CD4-positive, alpha-beta T cell treated with Interferon alpha-2 for 1 hour (primary cell): ENCODE measurements around the gene KCP.
"Not testable (repeated sequence)": the region's sequence is repeated elsewhere in the genome, so short reads cannot be mapped to it uniquely, and the experiment has no call there.

ENCODE experiments used
- DNase-seq, 2 donors: peaks; one replicate each; pipeline ENCODE4 v3.0.0-alpha.2; 2020 to 2022

The KCP gene

DNA sequence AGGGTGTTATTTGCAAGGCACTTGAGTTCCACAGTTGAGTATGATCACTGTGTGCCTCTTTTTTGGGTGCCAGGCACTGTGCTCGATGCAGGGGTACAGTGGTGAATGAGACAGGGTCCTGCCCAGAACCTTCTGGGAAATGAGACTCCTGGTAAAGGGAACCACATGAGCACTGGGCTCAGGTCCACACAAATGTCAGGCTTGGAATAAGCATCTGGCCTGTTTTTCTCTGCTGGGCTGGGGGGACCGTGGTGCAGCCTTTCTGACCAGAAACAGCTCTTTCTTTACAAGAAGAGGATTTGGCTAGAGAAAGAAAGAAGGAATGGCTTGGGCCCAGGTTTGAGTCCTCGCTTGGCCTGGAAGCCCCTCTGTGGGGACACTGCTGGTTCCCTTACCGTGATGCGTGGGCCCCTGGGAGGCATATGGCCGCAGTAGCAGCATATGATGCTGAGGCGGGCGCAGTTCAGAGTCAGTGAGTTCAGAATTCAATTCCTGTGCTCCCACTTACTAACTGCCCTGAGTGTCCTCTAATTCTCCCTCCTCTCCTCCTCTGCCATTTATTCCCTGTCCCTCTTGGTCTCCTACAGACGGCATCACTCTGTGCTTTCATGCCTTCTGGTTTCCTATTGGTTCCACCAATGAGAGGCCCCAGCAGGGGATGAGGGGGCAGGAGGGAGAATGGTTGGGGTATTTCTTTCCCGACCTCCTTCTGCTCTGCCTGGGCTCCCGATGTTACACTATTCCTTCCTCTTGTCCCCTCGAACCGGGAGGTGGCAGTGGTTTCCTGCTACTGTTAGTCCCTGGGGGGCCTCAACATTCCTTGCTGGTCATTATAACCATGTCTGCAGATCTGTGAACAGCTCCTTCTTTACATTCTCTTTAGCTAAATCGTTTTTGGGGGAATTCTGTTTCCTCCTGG is 9.6 kb upstream of the KCP start:
- DNase-seq, result no peak

- no peak for DNase-seq
These were observed 8.7 kb upstream of the KCP start for GRCh38 chr7:128919241-128919640.

DNA sequence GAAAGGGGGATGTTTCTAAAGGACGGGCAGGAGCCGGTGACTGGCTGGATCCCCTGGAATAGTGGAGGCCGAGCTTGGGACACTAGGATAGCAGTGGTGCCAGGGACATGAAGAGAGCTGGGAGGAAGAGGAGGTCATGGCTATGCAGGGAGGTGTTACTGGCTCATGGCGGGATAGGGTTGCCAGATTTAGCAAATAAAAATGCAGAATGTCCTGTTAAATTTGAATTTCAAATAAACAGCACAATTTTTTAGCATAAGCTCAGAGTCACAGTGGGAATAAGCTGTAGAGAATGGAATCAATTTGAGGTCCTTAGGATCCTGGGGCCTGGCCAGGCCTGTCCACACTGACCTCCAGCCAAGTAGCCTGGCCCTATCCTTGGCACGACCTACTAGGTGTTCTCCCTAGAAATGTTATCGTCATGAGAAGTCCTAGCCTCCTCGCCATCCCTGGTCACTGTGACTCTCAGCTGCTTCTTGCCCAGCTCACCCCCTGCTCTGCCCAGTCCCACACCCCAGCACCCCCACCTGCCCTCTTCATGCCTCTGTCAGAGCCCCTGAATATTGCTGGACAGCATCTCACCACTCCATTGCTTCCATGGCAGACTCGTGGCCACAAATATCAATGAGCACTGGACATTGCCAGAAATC is 7.6 kb upstream of the KCP start:
- DNase-seq, result no peak

GRCh38 chr7:128917122-128917521 is 6.6 kb upstream of the KCP start:
- no peak for DNase-seq

DNA sequence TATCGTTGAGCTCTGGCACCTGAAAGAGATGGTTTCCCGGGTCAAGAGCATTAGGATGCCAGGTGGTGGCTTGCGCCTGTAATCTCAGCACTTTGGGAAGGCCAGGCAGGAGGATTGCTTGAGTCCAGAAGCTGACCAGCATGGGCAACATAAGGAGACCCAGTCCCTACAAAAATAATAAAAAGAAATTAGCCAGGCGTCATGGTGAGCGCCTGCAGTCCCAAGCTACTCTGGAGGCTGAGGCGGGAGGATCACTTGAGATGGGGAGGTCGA is 6.1 kb upstream of the KCP start:
- DNase-seq, result no peak

GRCh38 chr7:128915841-128916642 is 5.5 kb upstream of the KCP start:
- DNase-seq, result no peak

- DNase-seq, result no peak
These were observed 4.8 kb upstream of the KCP start for GRCh38 chr7:128915271-128915819.

- DNase-seq, result peak in 1 of 2 donors; percentile 12
These were observed 4.2 kb upstream of the KCP start for GRCh38 chr7:128914566-128915151.

DNA sequence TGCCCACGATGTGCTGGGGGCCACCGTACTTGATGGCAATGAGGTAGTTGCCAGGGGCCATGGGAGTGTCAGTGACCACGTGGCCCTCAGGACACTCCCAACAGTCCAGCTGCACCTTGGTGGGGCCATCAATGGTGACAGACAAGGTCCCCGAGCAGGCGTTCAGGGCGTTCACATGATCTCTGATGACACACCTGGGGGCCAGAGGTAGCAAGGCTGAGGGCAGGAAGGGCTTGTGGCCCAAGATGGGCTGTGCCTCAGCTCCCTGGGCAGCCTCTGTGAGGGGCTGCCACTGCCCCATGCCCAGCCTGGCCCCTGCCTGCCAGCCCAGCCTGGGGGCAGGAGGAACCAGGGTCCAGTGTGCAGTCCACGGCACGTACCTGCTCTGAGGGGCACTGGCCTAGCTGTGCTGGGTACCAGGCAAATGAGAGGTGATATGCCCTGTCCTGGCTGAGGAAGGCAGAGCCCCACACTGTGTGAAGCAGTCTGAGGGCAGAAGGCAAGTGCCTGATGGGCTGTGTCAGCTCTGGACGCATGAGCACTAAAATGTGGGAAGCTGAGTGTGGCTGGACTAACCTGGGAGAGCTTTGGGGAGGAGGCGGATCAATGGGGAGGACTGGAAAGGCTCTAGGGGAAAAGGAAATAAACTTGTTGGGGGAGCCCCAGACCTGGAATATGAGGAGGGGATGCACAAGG is 3.5 kb upstream of the KCP start:
- no peak for DNase-seq

GRCh38 chr7:128912709-128913495 is 2.4 kb upstream of the KCP start:
- DNase-seq, result not testable (repeated sequence)

- no peak for DNase-seq
These were observed 1.8 kb upstream of the KCP start for GRCh38 chr7:128912281-128912680.

DNA sequence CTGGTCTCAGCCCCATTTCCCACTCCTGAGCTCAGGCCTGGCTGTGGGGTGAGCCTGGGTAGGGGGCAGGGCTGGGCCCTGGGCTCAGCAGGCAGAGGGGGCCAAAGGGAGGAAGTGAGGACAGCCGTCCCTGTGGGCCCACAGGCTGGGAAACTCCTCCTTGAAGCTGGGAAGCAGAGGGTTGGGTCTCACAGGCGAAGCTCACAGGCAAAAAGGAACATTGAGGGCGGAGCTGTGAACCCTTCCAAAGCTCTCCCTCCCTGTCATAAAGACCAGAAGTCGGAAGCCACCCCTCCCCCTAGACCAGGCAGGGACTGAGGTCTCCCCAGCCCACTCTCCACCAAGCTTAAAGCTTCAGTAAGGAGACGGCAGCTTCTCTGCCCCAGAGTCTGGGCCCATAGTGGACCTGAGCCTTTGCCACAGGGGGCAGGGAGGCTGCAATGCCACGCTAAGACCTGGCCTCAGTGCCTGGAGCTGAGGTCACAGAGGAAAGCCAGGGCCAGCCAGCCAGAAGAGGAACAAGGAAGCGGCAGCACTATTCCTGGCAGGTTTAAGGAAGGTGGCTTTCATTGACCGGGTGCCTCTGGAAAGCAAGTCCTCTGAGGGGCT is 1.0 kb upstream of the KCP start:
- no peak for DNase-seq

DNA sequence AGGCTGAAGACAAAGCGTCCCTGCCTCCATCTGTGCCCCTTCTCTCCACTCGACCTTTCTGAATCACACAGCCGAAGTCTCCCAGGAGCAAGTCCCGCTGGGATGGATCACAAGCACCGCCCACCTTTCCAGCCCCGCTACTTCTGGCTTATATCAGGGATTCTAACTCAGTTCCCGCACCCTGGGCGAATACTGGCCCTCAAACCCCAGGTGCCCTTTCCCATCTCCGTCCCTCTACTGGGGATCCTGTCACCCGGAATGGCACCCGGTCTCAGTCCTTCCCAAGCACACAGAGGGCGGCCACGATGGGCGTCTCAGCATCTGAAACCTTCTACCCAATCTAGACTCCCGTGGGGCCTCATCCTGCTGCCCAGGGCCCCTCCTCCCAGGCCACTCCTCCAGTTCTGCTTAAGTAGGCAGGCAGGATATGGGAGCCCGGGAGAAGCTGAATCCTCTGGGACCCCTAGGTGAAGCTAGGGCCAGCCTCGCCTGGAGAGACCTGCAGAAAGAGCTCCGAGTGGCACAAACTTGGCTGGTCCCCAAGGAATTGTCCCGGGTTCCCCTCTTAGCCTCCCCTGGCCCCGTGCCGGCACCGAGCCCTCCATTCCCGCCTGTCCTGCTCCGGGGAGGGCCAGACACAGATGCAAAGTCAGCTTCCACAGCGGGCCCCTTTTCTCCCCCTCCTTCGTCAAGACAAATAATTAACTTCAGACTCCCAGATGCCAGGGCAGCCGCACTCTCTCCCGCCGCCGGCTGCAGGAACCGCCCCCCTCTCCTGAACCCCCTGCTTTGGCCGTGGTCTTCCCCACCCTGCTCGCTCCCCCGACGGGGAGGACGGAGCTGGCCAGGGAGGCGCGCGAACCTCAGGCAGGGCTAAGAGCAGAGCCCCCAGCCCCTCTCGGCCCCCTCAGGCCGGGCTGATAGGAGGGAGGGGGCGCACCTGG is 612 bp downstream of the KCP start:
- no peak for DNase-seq

DNA sequence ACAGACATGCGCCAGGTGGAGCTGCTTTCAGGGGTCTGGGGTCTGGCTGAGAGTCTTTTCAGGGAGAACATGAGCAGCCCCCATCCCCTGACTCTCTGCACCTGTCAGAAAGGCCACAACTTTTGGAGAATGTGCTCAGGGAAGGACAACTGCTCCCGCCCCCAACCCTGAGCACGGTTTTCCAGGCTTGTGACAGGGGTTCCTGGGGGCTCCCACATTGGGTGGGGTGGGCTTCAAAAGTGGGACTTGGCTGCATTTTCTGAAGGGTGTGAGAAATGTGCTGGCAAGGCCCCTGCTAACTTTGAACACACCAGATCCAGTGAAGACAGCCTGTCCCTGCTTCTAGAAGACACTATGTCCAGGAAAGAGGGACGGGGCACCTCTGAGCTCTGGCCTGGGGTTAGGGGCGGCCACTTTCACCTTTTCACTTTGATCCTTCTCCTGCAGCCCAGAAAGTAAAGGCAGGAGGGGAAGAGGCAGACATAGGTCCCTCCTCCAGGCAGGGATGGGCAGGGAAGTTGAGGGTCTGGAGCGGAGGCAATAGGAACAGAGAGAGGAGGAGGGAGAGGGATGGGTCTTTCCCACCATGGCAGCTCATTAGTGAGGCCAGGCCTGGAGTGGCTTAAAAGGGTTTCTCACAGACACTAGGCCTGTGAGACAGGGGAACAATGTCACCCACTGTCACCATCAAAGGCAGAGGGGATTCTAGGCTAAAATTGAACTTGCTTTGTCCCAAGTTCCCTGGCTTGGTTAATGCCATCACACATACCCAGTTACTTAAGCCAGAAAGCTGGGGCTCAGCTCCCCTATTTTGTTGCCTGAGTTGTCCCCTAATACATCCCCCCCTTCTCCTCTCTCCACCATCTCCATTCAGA is 1.5 kb downstream of the KCP start:
- DNase-seq, result no peak

DNA sequence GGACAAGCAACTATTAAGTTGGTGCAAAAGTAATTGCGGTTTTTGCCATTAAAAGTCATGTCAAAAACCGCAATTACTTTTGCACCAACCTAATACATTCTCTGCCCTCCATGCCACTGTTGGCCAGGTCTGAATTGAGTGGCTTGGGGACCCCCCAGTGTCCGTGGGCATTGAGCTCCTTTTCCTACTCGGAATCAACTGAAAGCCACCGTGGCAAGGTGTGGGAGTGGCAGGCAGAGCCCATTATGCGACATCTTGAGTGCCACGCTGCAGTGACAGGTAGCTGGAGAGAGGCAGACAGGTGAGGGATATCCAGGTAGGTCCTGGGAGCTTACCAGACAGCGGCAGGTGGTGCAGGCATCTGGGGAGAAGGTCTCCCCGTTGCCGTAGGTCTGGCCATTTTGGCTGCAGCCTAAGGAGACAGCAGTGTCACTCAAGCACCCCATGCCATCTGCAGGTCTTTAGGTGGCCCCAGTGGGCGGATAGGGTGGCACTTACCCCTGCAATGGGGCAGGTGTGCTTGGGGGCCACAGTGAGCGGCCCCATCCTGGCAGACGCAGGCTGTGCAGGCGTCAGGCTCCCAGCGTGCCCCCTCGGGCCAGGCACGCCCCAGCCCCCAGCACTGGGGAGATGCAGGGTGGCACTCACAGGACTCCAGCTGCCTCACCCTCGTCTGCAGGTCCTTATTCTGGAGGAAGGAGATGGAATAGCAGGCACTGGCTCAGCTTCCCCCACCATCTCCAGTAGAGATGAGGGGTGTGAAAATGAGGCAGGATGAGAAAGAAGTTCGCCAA is 3.5 kb downstream of the KCP start:
- DNase-seq, result no peak

GRCh38 chr7:128906001-128906765 is 4.3 kb downstream of the KCP start:
- DNase-seq, result no peak
